Naive B cell (primary cell): ENCODE measurements around the gene PCDHGB5. TPM values are rescaled to one million over a fixed set of nuclear protein-coding genes. Genes with fewer than 3 reads are reported as not detected.
"Not testable (repeated sequence)": the region's sequence is repeated elsewhere in the genome, so short reads cannot be mapped to it uniquely, and the experiment has no call there.

Experiments
- ATAC-seq, 2 donors: fragments of 150-1000 bp; cut with Tn5 transposase; 2 replicates each; pipeline ENCODE4 v1.10.0; 2021; ENCODE audit warnings: low read depth in 2 of 2, mild to moderate bottlenecking in 2 of 2, moderate library complexity in 2 of 2
- DNase-seq: peaks from one replicate; pipeline ENCODE4 v3.0.0; 2022
- H3K27ac Mint-ChIP-seq, 6 donors: one replicate each; pipeline ENCODE4 v1.8.0; 2020 to 2022; ENCODE audit warnings: mild to moderate bottlenecking in 6 of 6, mixed read lengths in 6 of 6, moderate library complexity in 5 of 6, inconsistent platforms in 2 of 6
- H3K27me3 Mint-ChIP-seq, 3 donors: one replicate each; pipeline ENCODE4 v1.8.0; 2021 to 2022; ENCODE audit warnings: mixed read lengths in 3 of 3, mild to moderate bottlenecking in 1 of 3
- H3K36me3 Mint-ChIP-seq, 2 donors: one replicate each; pipeline ENCODE4 v1.8.0; 2020 to 2022; ENCODE audit warnings: mixed read lengths in 2 of 2, inconsistent platforms in 1 of 2, mild to moderate bottlenecking in 1 of 2
- H3K4me1 Mint-ChIP-seq, 3 donors: one replicate each; pipeline ENCODE4 v1.8.0; 2020 to 2022; ENCODE audit warnings: mixed read lengths in 3 of 3, inconsistent platforms in 1 of 3, mild to moderate bottlenecking in 1 of 3, moderate library complexity in 1 of 3
- H3K4me3 Mint-ChIP-seq, 8 donors: one replicate each; pipeline ENCODE4 v1.8.0; 2020 to 2022; ENCODE audit warnings: mild to moderate bottlenecking in 8 of 8, mixed read lengths in 8 of 8, moderate library complexity in 8 of 8, inconsistent platforms in 2 of 8
- H3K9me3 Mint-ChIP-seq, 7 donors: one replicate each; pipeline ENCODE4 v1.8.0; 2020 to 2022; ENCODE audit warnings: mixed read lengths in 7 of 7, mild to moderate bottlenecking in 5 of 7, inconsistent platforms in 2 of 7, moderate library complexity in 1 of 7
- polyA plus RNA-seq, 6 donors: library from polyadenylated mRNA; unstranded; fragments of 300-500 nt; fragmentation: Illumina TruSeq; gene quantifications; one replicate each; pipeline ENCODE4 v1.2.3, GENCODE V29; 2021; ENCODE audit warnings: low read depth in 6 of 6

Gene PCDHGB5
- polyA plus RNA-seq, 6 donors from 2014 or later: 0.12 to 0.27 (median 0.20) TPM; not detected in 3

- Mint-ChIP-seq H3K9me3 (peaks cover 5 to 67% (median 41%) of the 10 kb centered on the region in 7 donors), H3K4me1 (peaks cover 3 to 15% (median 4%) of the 10 kb centered on the region in 3 donors), H3K27me3 (peaks cover 61 to 72% (median 63%) of the 10 kb centered on the region in 3 donors), H3K27ac (peak within 1 kb of the TSS in 3 of 6 donors; percentile 20 to 53 (median 28)), H3K4me3 (peak within 1 kb of the TSS; percentile 35 to 86 (median 62)), H3K36me3 (peaks cover 11 to 50% of the 10 kb centered on the region in 2 donors)
- ATAC-seq: peak; percentile 16 to 38
- DNase-seq: not testable (repeated sequence)
Measured at GRCh38 chr5:141407790-141408505, 10.2 kb downstream of the PCDHGB5 start, which contains the start of gene PCDHGB6. Gene PCDHGB6, plus strand, starts transcription at chr5:141408021. Its CDS starts 182 bp downstream, at chr5:141408203.

GRCh38 chr5:141409598-141410306, 12.0 kb downstream of the PCDHGB5 start:
- peaks cover 11 to 30% (median 14%) of the 10 kb centered on the region in 3 donors for H3K4me1 Mint-ChIP-seq

GRCh38 chr5:141411575-141411974, 13.8 kb downstream of the PCDHGB5 start:
- peaks cover 60 to 70% (median 61%) of the 10 kb centered on the region in 3 donors for H3K27me3 Mint-ChIP-seq
- H3K36me3 Mint-ChIP-seq: peaks cover 29 to 45% of the 10 kb centered on the region in 2 donors
- H3K27ac Mint-ChIP-seq: peak overlapping the region in 2 of 6 donors; percentile 11 to 54
- H3K4me3 Mint-ChIP-seq: peak overlapping the region in 1 of 8 donors; percentile 12
- peaks cover 11 to 30% (median 16%) of the 10 kb centered on the region in 3 donors for H3K4me1 Mint-ChIP-seq
- ATAC-seq (no peak), DNase-seq (no peak)
- H3K9me3 Mint-ChIP-seq: peaks cover 9 to 69% (median 44%) of the 10 kb centered on the region in 7 donors

More at GRCh38 chr5:141409598-141410306, 12.0 kb downstream of the PCDHGB5 start:
- no peak for DNase-seq
- Mint-ChIP-seq H3K27me3 (peaks cover 63 to 72% (median 63%) of the 10 kb centered on the region in 3 donors), H3K36me3 (peaks cover 21 to 46% of the 10 kb centered on the region in 2 donors), H3K9me3 (peaks cover 9 to 70% (median 43%) of the 10 kb centered on the region in 7 donors), H3K27ac (peak overlapping the region in 3 of 6 donors; percentile 22 to 48 (median 39)), H3K4me3 (peak overlapping the region in 2 of 8 donors; percentile 8 to 34)
- no peak for ATAC-seq

- H3K36me3 Mint-ChIP-seq: peaks cover 32 to 48% of the 10 kb centered on the region in 2 donors
- H3K27me3 Mint-ChIP-seq: peaks cover 62 to 71% (median 67%) of the 10 kb centered on the region in 3 donors
- peak; percentile 47 to 52 for ATAC-seq
- peak within 1 kb of the TSS in 4 of 6 donors; percentile 43 to 85 (median 66) for H3K27ac Mint-ChIP-seq
- peaks cover 9 to 70% (median 46%) of the 10 kb centered on the region in 7 donors for H3K9me3 Mint-ChIP-seq
- DNase-seq: no peak
- H3K4me1 Mint-ChIP-seq: peaks cover 11 to 22% (median 22%) of the 10 kb centered on the region in 3 donors
- H3K4me3 Mint-ChIP-seq: peak within 1 kb of the TSS; percentile 74 to 93 (median 87)
Measured at GRCh38 chr5:141412854-141413539, 15.2 kb downstream of the PCDHGB5 start, which contains the start of gene PCDHGA10. Gene PCDHGA10, plus strand, starts transcription at chr5:141412987. Its CDS starts 189 bp downstream, at chr5:141413176.

- DNase-seq (no peak), ATAC-seq (no peak)
- Mint-ChIP-seq H3K4me1 (peaks cover 11 to 27% (median 18%) of the 10 kb centered on the region in 3 donors), H3K9me3 (peaks cover 11 to 70% (median 48%) of the 10 kb centered on the region in 7 donors), H3K27ac (peak overlapping the region in 4 of 6 donors; percentile 43 to 85 (median 66)), H3K27me3 (peaks cover 65 to 72% (median 67%) of the 10 kb centered on the region in 3 donors), H3K4me3 (peak overlapping the region; percentile 74 to 93 (median 87)), H3K36me3 (peaks cover 38 to 48% of the 10 kb centered on the region in 2 donors)
Measured at GRCh38 chr5:141413540-141414069, 15.9 kb downstream of the PCDHGB5 start.

GRCh38 chr5:141414548-141415274, 17.0 kb downstream of the PCDHGB5 start:
- not testable (repeated sequence) for ATAC-seq, DNase-seq

GRCh38 chr5:141415275-141415618, 17.5 kb downstream of the PCDHGB5 start:
- Mint-ChIP-seq H3K9me3 (peaks cover 9 to 64% (median 46%) of the 10 kb centered on the region in 7 donors), H3K4me1 (peaks cover 9 to 28% (median 18%) of the 10 kb centered on the region in 3 donors), H3K27ac (peak overlapping the region in 3 of 6 donors; percentile 36 to 60 (median 53)), H3K27me3 (peaks cover 59 to 68% (median 63%) of the 10 kb centered on the region in 3 donors), H3K36me3 (peaks cover 33 to 39% of the 10 kb centered on the region in 2 donors), H3K4me3 (peak overlapping the region in 5 of 8 donors; percentile 7 to 68 (median 46))
- ATAC-seq, DNase-seq: not testable (repeated sequence)

More at GRCh38 chr5:141414548-141415274, 17.0 kb downstream of the PCDHGB5 start:
- peaks cover 11 to 28% (median 18%) of the 10 kb centered on the region in 3 donors for H3K4me1 Mint-ChIP-seq
- H3K27me3 Mint-ChIP-seq: peaks cover 62 to 69% (median 64%) of the 10 kb centered on the region in 3 donors
- peak overlapping the region in 3 of 6 donors; percentile 4 to 79 (median 36) for H3K27ac Mint-ChIP-seq
- H3K9me3 Mint-ChIP-seq: peaks cover 9 to 64% (median 45%) of the 10 kb centered on the region in 7 donors
- peaks cover 36 to 44% of the 10 kb centered on the region in 2 donors for H3K36me3 Mint-ChIP-seq
- peak overlapping the region in 6 of 8 donors; percentile 7 to 84 (median 60) for H3K4me3 Mint-ChIP-seq

GRCh38 chr5:141417494-141418172, 19.9 kb downstream of the PCDHGB5 start, which contains the start of gene PCDHGB7:
Gene PCDHGB7, plus strand, starts transcription at chr5:141417677. Its CDS starts 183 bp downstream, at chr5:141417860.
- not testable (repeated sequence) for DNase-seq
- peaks cover 11 to 84% (median 60%) of the 10 kb centered on the region in 7 donors for H3K9me3 Mint-ChIP-seq
- peak within 1 kb of the TSS; percentile 16 to 68 (median 49) for H3K4me3 Mint-ChIP-seq
- peak within 1 kb of the TSS in 5 of 6 donors; percentile 38 to 96 (median 92) for H3K27ac Mint-ChIP-seq
- ATAC-seq: peak in 1 of 2 donors; percentile 41
- H3K27me3 Mint-ChIP-seq: peaks cover 72 to 83% (median 72%) of the 10 kb centered on the region in 3 donors
- H3K4me1 Mint-ChIP-seq: peaks cover 7 to 34% (median 18%) of the 10 kb centered on the region in 3 donors
- H3K36me3 Mint-ChIP-seq: peaks cover 43 to 52% of the 10 kb centered on the region in 2 donors

GRCh38 chr5:141419074-141419880, 21.5 kb downstream of the PCDHGB5 start:
- Mint-ChIP-seq H3K27me3 (peaks cover 65 to 80% (median 70%) of the 10 kb centered on the region in 3 donors), H3K4me1 (peaks cover 3 to 21% (median 4%) of the 10 kb centered on the region in 3 donors), H3K27ac (peak overlapping the region in 4 of 6 donors; percentile 73 to 96 (median 92)), H3K36me3 (peaks cover 37 to 52% of the 10 kb centered on the region in 2 donors), H3K9me3 (peaks cover 16 to 82% (median 56%) of the 10 kb centered on the region in 7 donors), H3K4me3 (peak overlapping the region in 4 of 8 donors; percentile 45 to 64 (median 54))
- ATAC-seq (no peak), DNase-seq (no peak)

GRCh38 chr5:141420855-141421488, 23.2 kb downstream of the PCDHGB5 start, which contains the start of gene PCDHGA11:
Gene PCDHGA11, plus strand, starts transcription at chr5:141421051. Its CDS starts 177 bp downstream, at chr5:141421228.
- peaks cover 56 to 83% (median 68%) of the 10 kb centered on the region in 3 donors for H3K27me3 Mint-ChIP-seq
- no peak for DNase-seq
- H3K27ac Mint-ChIP-seq: peak within 1 kb of the TSS in 5 of 6 donors; percentile 13 to 96 (median 94)
- H3K9me3 Mint-ChIP-seq: peaks cover 13 to 70% (median 43%) of the 10 kb centered on the region in 7 donors
- peaks cover 26 to 41% of the 10 kb centered on the region in 2 donors for H3K36me3 Mint-ChIP-seq
- H3K4me1 Mint-ChIP-seq: peaks cover 0 to 19% (median 0%) of the 10 kb centered on the region in 3 donors
- peak within 1 kb of the TSS; percentile 56 to 89 (median 82) for H3K4me3 Mint-ChIP-seq
- ATAC-seq: no peak
